ENCODE data around the gene XPO1. TPM values are rescaled to one million over a fixed set of nuclear protein-coding genes. Genes with fewer than 3 reads are reported as not detected.

XPO1 gene
- total RNA-seq, 5 donors from 2014 or later (not counting 1 experiment from before 2014, with no cell fraction given): 116 to 142 (median 130) TPM

- Mint-ChIP-seq H3K36me3 (peaks cover 29% of the 10 kb centered on the region), H3K27me3 (no peaks in the 10 kb centered on the region), H3K4me3 (no peak overlapping the region), H3K9me3 (no peaks in the 10 kb centered on the region), H3K4me1 (peaks cover 27 to 36% (median 28%) of the 10 kb centered on the region in 3 donors), H3K27ac (peak overlapping the region in 1 of 2 donors; percentile 22)
- Histone ChIP-seq H3K36me3 (ENCODE audit: control insufficient read depth in 2 of 2, extremely low read depth in 1 of 2, insufficient read depth in 1 of 2, low read length in 1 of 2) (peaks cover 0 to 68% of the 10 kb centered on the region in 2 donors), H3K27me3 (replicated peaks in 1 of 2; ENCODE audit: control insufficient read depth in 2 of 2, extremely low read depth in 1 of 2, insufficient read depth in 2 of 2, low read length in 1 of 2) (no peaks in the 10 kb centered on the region), H3K27ac (ENCODE audit: low read length) (no peak overlapping the region), H3K4me3 (ENCODE audit: control insufficient read depth in 1 of 2, extremely low read depth in 1 of 2, low read length in 1 of 2) (no peak overlapping the region), H3K9me3 (no peaks in the 10 kb centered on the region), H3K4me1 (ENCODE audit: control insufficient read depth in 1 of 2, extremely low read depth in 1 of 2, insufficient read depth in 2 of 2, low read length in 2 of 2) (peaks cover 0 to 6% of the 10 kb centered on the region in 2 experiments)
- POLR2A ChIA-PET: interaction anchor here in 1 of 2 donors (0.6 kb wide), 3 partner anchors 27 to 212 kb away, joined by 3 to 4 read pairs (median 4); partner anchors contain the start of gene XPO1
- no peak for ATAC-seq (replicated peaks in 1 of 4)
- WGBS (ENCODE audit: insufficient coverage): 94% methylated on average over 6 of the region's 19 CpGs
- no peak for DNase-seq
- CTCF ChIA-PET: interaction anchor here (0.6 kb wide), 4 partner anchors 57 to 335 kb away, joined by 3 to 5 read pairs (median 3); no protein-coding TSS in a partner anchor
Measured at GRCh38 chr2:61510674-61511671, 27.2 kb downstream of the XPO1 start.

GRCh38 chr2:61504949-61505348, 33.2 kb downstream of the XPO1 start:
- H3K4me1 ChIP-seq (ENCODE audit: control insufficient read depth in 1 of 2, extremely low read depth in 1 of 2, insufficient read depth in 2 of 2, low read length in 2 of 2): no peaks in the 10 kb centered on the region
- Mint-ChIP-seq H3K4me3 (no peak overlapping the region), H3K27me3 (no peaks in the 10 kb centered on the region), H3K9me3 (no peaks in the 10 kb centered on the region), H3K36me3 (peaks cover 26% of the 10 kb centered on the region), H3K27ac (no peak overlapping the region), H3K4me1 (peaks cover 19 to 28% (median 23%) of the 10 kb centered on the region in 3 donors)
- ChIA-PET POLR2A (interaction anchor here (0.6 to 0.7 kb wide), 2 partner anchors 8 to 113 kb away, joined by 4 to 7 read pairs; no protein-coding TSS in a partner anchor), CTCF (interaction anchor here in 1 of 2 donors (0.7 kb wide), 1 partner anchor 401 kb away, joined by 6 read pairs; no protein-coding TSS in a partner anchor)
- ATAC-seq (replicated peaks in 1 of 4): no peak
- no peak overlapping the region for H3K4me3 ChIP-seq (ENCODE audit: control insufficient read depth in 1 of 2, extremely low read depth in 1 of 2, low read length in 1 of 2)
- DNase-seq: no peak
- H3K9me3 ChIP-seq: no peaks in the 10 kb centered on the region
- WGBS (ENCODE audit: insufficient coverage): 79% methylated on average over 2 of the region's 2 CpGs
- no peaks in the 10 kb centered on the region for H3K27me3 ChIP-seq (replicated peaks in 1 of 2; ENCODE audit: control insufficient read depth in 2 of 2, extremely low read depth in 1 of 2, insufficient read depth in 2 of 2, low read length in 1 of 2)
- H3K36me3 ChIP-seq (ENCODE audit: control insufficient read depth in 2 of 2, extremely low read depth in 1 of 2, insufficient read depth in 1 of 2, low read length in 1 of 2): peaks cover 0 to 38% of the 10 kb centered on the region in 2 donors
- H3K27ac ChIP-seq (ENCODE audit: low read length): no peak overlapping the region

- H3K4me3 Mint-ChIP-seq: no peak overlapping the region
- H3K27ac ChIP-seq (ENCODE audit: low read length): no peak overlapping the region
- no peaks in the 10 kb centered on the region for H3K9me3 Mint-ChIP-seq
- ChIA-PET POLR2A (no interaction called here), CTCF (no interaction called here)
- WGBS (ENCODE audit: insufficient coverage): no CpG with 5 or more reads among the region's 2 CpGs
- H3K27me3 ChIP-seq (replicated peaks in 1 of 2; ENCODE audit: control insufficient read depth in 2 of 2, extremely low read depth in 1 of 2, insufficient read depth in 2 of 2, low read length in 1 of 2): no peaks in the 10 kb centered on the region
- H3K36me3 ChIP-seq (ENCODE audit: control insufficient read depth in 2 of 2, extremely low read depth in 1 of 2, insufficient read depth in 1 of 2, low read length in 1 of 2): peaks cover 3 to 78% of the 10 kb centered on the region in 2 donors
- H3K4me3 ChIP-seq (ENCODE audit: control insufficient read depth in 1 of 2, extremely low read depth in 1 of 2, low read length in 1 of 2): no peak overlapping the region
- no peaks in the 10 kb centered on the region for H3K9me3 ChIP-seq
- H3K27ac Mint-ChIP-seq: no peak overlapping the region
- H3K36me3 Mint-ChIP-seq: peaks cover 41% of the 10 kb centered on the region
- no peak for DNase-seq
- no peak for ATAC-seq (replicated peaks in 1 of 4)
- peaks cover 0 to 6% of the 10 kb centered on the region in 2 experiments for H3K4me1 ChIP-seq (ENCODE audit: control insufficient read depth in 1 of 2, extremely low read depth in 1 of 2, insufficient read depth in 2 of 2, low read length in 2 of 2)
- H3K27me3 Mint-ChIP-seq: no peaks in the 10 kb centered on the region
- H3K4me1 Mint-ChIP-seq: peaks cover 7 to 16% (median 12%) of the 10 kb centered on the region in 3 donors
Measured at GRCh38 chr2:61499060-61499459, 39.1 kb downstream of the XPO1 start.

GRCh38 chr2:61493523-61493942, 44.6 kb downstream of the XPO1 start:
- DNase-seq (peak in 3 of 35 experiments; percentile 2 to 42 (median 8)), ATAC-seq (replicated peaks in 1 of 4) (peak; percentile 45 to 77 (median 65))
- POLR2A ChIA-PET: interaction anchor here (0.5 to 0.7 kb wide), 6 partner anchors 26 to 369 kb away, joined by 3 to 12 read pairs (median 4); no protein-coding TSS in a partner anchor
- Histone ChIP-seq H3K27me3 (replicated peaks in 1 of 2; ENCODE audit: control insufficient read depth in 2 of 2, extremely low read depth in 1 of 2, insufficient read depth in 2 of 2, low read length in 1 of 2) (no peaks in the 10 kb centered on the region), H3K27ac (ENCODE audit: low read length) (peak overlapping the region; percentile 26), H3K9me3 (no peaks in the 10 kb centered on the region), H3K36me3 (ENCODE audit: control insufficient read depth in 2 of 2, extremely low read depth in 1 of 2, insufficient read depth in 1 of 2, low read length in 1 of 2) (peaks cover 3 to 81% of the 10 kb centered on the region in 2 donors), H3K4me1 (ENCODE audit: control insufficient read depth in 1 of 2, extremely low read depth in 1 of 2, insufficient read depth in 2 of 2, low read length in 2 of 2) (peaks cover 5 to 14% of the 10 kb centered on the region in 2 experiments), H3K4me3 (ENCODE audit: control insufficient read depth in 1 of 2, extremely low read depth in 1 of 2, low read length in 1 of 2) (no peak overlapping the region)
- WGBS (ENCODE audit: insufficient coverage): no CpG with 5 or more reads among the region's 2 CpGs
- Mint-ChIP-seq H3K9me3 (no peaks in the 10 kb centered on the region), H3K36me3 (peaks cover 46% of the 10 kb centered on the region), H3K27me3 (no peaks in the 10 kb centered on the region), H3K4me3 (peak overlapping the region; percentile 21 to 42 (median 37)), H3K4me1 (peaks cover 14 to 25% (median 25%) of the 10 kb centered on the region in 3 donors), H3K27ac (peak overlapping the region; percentile 85 to 89)
- CTCF ChIA-PET: interaction anchor here in 1 of 2 donors (1.4 to 1.8 kb wide), 2 partner anchors 44 to 67 kb away, joined by 4 to 10 read pairs; no protein-coding TSS in a partner anchor

- H3K36me3 ChIP-seq (ENCODE audit: control insufficient read depth in 2 of 2, extremely low read depth in 1 of 2, insufficient read depth in 1 of 2, low read length in 1 of 2): peaks cover 3 to 82% of the 10 kb centered on the region in 2 donors
- no peak overlapping the region for H3K27ac ChIP-seq (ENCODE audit: low read length)
- H3K4me3 ChIP-seq (ENCODE audit: control insufficient read depth in 1 of 2, extremely low read depth in 1 of 2, low read length in 1 of 2): no peak overlapping the region
- no peak overlapping the region for H3K4me3 Mint-ChIP-seq
- peak overlapping the region; percentile 52 to 76 for H3K27ac Mint-ChIP-seq
- ATAC-seq (replicated peaks in 1 of 4): no peak
- H3K9me3 Mint-ChIP-seq: no peaks in the 10 kb centered on the region
- WGBS (ENCODE audit: insufficient coverage): 90% methylated on average over 2 of the region's 2 CpGs
- peaks cover 50% of the 10 kb centered on the region for H3K36me3 Mint-ChIP-seq
- H3K27me3 Mint-ChIP-seq: no peaks in the 10 kb centered on the region
- H3K9me3 ChIP-seq: no peaks in the 10 kb centered on the region
- H3K27me3 ChIP-seq (replicated peaks in 1 of 2; ENCODE audit: control insufficient read depth in 2 of 2, extremely low read depth in 1 of 2, insufficient read depth in 2 of 2, low read length in 1 of 2): no peaks in the 10 kb centered on the region
- no peak for DNase-seq
- CTCF ChIA-PET: interaction anchor here in 1 of 2 donors (0.7 to 1.8 kb wide), 2 partner anchors 66 kb away, joined by 3 to 10 read pairs; no protein-coding TSS in a partner anchor
- H3K4me1 Mint-ChIP-seq: peaks cover 14 to 25% (median 22%) of the 10 kb centered on the region in 3 donors
- POLR2A ChIA-PET: interaction anchor here (0.6 kb wide), 2 partner anchors 20 to 23 kb away, joined by 3 to 7 read pairs; no protein-coding TSS in a partner anchor
- peaks cover 5 to 14% of the 10 kb centered on the region in 2 experiments for H3K4me1 ChIP-seq (ENCODE audit: control insufficient read depth in 1 of 2, extremely low read depth in 1 of 2, insufficient read depth in 2 of 2, low read length in 2 of 2)
Measured at GRCh38 chr2:61492476-61492875, 45.7 kb downstream of the XPO1 start.

GRCh38 chr2:61485281-61485680, 52.9 kb downstream of the XPO1 start:
- H3K27ac Mint-ChIP-seq: no peak overlapping the region
- H3K4me3 Mint-ChIP-seq: no peak overlapping the region
- H3K27me3 Mint-ChIP-seq: no peaks in the 10 kb centered on the region
- H3K36me3 Mint-ChIP-seq: peaks cover 52% of the 10 kb centered on the region
- H3K9me3 Mint-ChIP-seq: no peaks in the 10 kb centered on the region
- Histone ChIP-seq H3K9me3 (no peaks in the 10 kb centered on the region), H3K27me3 (replicated peaks in 1 of 2; ENCODE audit: control insufficient read depth in 2 of 2, extremely low read depth in 1 of 2, insufficient read depth in 2 of 2, low read length in 1 of 2) (no peaks in the 10 kb centered on the region), H3K4me1 (ENCODE audit: control insufficient read depth in 1 of 2, extremely low read depth in 1 of 2, insufficient read depth in 2 of 2, low read length in 2 of 2) (no peaks in the 10 kb centered on the region), H3K4me3 (ENCODE audit: control insufficient read depth in 1 of 2, extremely low read depth in 1 of 2, low read length in 1 of 2) (no peak overlapping the region), H3K36me3 (ENCODE audit: control insufficient read depth in 2 of 2, extremely low read depth in 1 of 2, insufficient read depth in 1 of 2, low read length in 1 of 2) (peaks cover 3 to 74% of the 10 kb centered on the region in 2 donors), H3K27ac (ENCODE audit: low read length) (no peak overlapping the region)
- WGBS (ENCODE audit: insufficient coverage): no CpG with 5 or more reads among the region's 5 CpGs
- ATAC-seq (replicated peaks in 1 of 4) (no peak), DNase-seq (no peak)
- H3K4me1 Mint-ChIP-seq: no peaks in the 10 kb centered on the region
- ChIA-PET CTCF (interaction anchor here in 1 of 2 donors (0.6 kb wide), 1 partner anchor 16 kb away, joined by 9 read pairs; no protein-coding TSS in a partner anchor), POLR2A (interaction anchor here in 1 of 2 donors (0.6 to 1.0 kb wide), 2 partner anchors 9 to 47 kb away, joined by 3 to 10 read pairs; no protein-coding TSS in a partner anchor)
